NCI-H524 treated with DMSO at 0.1 percent for 48 hours (cell line): ENCODE results near the gene ILF3.

Source experiments
- DNase-seq: peaks from one replicate; lab custom pipeline; 2025; lab: John Stamatoyannopoulos, UW

ILF3 gene

GRCh38 chr19:10730932-10731331, 76.8 kb downstream of the ILF3 start:
- no peak for DNase-seq

- no peak for DNase-seq
Observed at GRCh38 chr19:10735741-10736140, 81.6 kb downstream of the ILF3 start.

DNA sequence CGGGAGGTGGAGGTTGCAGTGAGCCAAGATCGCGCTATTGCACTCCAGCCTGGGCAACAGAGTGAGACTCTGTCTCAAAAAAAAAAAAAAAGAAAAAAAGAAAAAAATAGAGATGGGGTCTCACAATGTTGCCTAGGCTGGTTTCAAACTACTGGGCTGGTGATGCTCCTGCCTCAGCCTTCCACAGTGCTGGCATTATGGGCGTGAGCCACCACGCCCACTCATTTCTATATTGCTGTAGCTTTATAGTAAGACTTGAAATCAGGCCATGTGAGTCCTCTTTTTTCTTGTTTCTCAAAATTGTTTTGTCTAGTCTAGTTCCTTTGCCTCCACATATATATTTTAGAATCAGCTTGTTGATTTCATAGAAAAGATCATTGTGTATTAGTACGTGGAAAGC, 82.0 kb downstream of the ILF3 start:
- DNase-seq: no peak

- DNase-seq: no peak
Observed at GRCh38 chr19:10736916-10737551, 82.9 kb downstream of the ILF3 start.

GRCh38 chr19:10737722-10738121, 83.6 kb downstream of the ILF3 start:
- DNase-seq: no peak

GRCh38 chr19:10740798-10741197, 86.7 kb downstream of the ILF3 start:
- no peak for DNase-seq
